GM12872 (cell line): ENCODE results near the gene OCIAD2.

Experiments used
- TF ChIP-seq, protein P1 (sequence below): IDR thresholded peaks from 3 replicates; pipeline ENCODE4 v1.5.1; 2011; ENCODE audit warnings: low read depth, mild to moderate bottlenecking, low read length, moderate library complexity; ENCODE audit not compliant: insufficient read depth

Gene OCIAD2

DNA sequence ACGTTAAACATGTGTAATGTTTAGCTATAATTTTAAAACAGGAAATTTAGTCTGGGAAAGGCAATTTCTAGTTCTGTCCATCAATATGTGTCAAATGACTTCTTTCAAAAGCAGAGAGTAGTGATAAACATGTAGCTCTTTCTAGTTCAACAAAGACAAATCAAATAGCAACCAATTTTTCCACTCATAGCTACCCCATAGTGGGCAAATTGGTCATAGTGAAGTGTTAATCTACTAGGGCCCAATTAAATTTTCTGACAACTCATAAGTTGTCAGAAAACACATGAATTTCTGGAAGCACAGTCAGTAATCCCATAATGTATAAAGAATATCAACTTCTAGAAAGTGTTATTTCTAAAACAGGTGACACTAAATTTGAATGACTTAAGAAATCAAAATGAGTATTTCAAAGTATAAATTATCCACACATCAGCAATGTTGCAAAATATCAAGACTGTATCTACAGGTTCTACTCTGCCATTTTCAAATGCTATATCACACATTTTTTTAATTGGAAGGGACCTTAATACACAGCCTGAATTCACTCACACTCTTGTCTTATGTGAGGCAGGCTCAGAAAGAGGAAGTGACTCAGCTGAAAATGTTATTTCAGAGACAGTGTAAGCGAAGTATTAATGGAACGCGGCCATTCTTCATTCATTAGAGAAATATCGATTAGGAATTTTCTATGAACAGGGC lies 7.7 kb downstream of the OCIAD2 start:
- TF ChIP-seq, protein P1, sequence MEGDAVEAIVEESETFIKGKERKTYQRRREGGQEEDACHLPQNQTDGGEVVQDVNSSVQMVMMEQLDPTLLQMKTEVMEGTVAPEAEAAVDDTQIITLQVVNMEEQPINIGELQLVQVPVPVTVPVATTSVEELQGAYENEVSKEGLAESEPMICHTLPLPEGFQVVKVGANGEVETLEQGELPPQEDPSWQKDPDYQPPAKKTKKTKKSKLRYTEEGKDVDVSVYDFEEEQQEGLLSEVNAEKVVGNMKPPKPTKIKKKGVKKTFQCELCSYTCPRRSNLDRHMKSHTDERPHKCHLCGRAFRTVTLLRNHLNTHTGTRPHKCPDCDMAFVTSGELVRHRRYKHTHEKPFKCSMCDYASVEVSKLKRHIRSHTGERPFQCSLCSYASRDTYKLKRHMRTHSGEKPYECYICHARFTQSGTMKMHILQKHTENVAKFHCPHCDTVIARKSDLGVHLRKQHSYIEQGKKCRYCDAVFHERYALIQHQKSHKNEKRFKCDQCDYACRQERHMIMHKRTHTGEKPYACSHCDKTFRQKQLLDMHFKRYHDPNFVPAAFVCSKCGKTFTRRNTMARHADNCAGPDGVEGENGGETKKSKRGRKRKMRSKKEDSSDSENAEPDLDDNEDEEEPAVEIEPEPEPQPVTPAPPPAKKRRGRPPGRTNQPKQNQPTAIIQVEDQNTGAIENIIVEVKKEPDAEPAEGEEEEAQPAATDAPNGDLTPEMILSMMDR: no peak

DNA sequence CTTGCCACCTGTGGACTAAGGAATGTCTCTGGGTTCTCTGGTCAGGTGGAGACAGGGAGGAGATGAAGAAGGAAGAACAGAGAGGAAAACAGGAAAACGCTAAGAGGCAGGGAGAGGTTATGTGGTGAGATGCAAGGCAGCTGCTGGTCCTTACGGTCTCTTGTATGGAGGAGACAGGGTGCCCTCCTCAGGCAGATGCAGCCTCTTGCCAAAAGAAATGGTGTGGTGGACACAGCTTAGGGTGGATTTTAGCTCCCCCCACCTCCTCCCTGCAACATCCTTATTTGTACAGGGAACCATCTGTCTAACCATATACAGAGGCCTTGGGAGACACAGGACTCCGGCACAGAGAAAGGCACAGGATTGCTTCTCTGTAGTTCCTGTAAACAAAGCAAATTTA lies 9.7 kb downstream of the OCIAD2 start:
- TF ChIP-seq, protein P1: no peak

DNA sequence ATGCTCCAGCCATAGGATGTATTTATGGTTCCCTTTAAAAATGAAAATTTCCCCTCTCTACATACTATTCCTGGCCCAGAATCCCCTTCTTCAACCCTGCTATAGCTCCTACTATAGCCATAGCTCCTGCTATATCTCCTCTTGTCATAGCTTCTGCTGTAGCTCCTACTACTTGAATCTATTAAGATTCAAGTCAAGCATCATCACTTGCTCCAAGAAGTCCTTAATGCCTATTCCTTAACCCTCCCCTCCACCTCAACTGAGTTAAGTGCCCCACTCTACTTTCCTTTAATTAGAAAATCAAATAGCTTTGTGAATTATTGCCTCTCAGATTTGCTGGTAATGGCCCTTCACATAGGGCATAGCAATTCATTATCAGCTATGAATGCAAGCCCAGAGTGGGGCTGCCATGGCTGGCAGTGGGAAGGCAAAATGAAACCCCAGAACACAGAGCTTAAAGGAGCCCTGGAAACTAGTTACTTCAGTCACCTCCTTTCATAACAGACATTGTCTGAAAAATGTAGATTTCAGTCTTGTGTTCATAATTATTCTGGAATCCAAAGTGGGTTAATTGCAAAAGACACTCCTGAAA lies 15.4 kb downstream of the OCIAD2 start:
- TF ChIP-seq, protein P1: no peak

DNA sequence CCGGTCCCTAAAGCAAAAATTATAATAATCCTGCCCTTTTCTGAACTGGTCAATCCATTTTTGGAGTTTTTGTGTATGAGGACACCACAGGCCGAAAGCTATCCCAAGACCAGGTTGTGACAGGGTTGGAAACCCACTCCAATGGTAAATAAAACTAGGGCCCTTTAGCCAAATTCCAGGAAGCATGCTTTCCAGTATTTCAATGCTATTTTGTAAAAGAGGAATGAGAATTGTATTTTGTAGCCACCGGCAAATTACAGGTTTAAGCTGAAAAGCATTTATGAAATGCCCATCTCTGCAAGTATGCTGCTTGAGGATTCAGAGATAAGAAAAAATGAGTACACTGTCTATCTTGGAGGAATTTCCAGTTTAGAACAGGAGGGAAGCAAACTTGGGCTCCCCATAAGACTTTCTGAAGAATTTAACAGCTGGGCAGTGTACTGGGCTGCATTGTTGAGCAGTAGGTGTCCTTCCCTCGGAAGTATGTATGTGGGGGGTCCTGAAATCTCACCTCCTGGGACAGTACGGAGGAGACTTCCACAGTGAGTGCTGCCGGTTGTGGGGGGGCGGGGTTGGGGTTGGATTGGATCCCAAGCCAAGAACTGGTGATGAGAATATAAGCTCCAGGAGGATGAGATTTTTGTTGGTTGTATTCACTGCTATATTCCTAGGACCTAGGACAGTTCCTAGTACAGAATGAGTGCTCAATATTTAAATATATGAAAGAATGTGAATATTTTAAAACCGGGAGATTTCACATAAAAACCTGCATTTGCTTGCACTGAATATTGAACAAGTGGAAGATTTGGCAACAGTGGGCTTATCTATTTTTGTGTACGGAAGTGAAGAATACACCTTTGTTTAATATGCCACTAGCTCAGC lies 26.8 kb downstream of the OCIAD2 start:
- TF ChIP-seq, protein P1: no peak

DNA sequence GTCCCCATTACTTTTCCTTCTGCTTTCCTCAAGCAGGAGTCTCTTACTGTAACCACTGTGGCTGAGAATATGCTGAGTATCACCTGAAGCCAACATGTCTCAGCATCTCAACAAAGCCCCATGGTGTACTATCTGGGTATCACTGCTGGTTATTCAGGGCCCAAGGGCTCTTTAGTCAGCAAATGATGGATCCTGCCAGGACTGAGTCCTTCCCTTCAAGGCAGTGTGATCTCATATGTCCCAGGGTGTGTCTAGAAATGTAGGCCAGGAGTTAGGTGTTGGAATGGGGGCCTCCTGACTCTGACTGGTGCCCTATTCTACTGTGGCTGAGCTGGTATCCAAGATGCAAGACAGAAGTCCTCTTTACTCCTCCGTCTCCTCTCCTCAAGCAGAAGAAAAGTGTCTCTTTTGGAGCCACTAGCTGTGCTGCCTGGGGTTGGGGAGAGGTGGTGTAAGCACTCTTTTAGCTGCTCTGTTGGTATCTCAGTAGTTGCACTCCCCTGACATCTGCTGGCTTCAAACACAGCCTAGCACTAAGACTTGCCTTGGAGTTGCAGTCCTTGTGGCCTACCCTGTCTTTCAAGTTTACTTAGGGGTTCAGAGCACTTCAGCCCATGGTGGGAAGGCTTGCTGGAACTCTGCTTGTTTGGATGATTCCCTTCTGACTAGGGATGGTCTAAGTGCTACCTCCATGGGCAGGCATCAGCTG lies 28.6 kb downstream of the OCIAD2 start:
- TF ChIP-seq, protein P1: no peak

DNA sequence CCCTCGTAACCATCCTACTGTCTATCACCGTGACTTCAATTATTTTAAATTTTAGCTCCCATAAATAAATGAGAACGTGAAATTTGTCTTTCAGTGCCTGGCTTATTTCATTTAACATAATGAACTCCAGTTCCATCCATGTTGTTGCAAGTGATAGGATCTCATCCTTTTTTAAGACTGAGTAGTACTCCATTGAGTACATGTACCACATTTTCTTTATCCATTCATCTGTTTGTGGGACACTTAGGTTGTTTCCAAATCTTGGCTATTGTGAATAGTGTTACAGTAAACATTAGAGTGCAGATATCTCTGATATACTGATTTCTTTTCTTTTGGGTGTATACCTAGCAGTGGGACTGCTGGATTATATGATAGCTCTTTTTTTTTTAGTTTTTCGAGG lies 42.8 kb downstream of the OCIAD2 start:
- TF ChIP-seq, protein P1: no peak

DNA sequence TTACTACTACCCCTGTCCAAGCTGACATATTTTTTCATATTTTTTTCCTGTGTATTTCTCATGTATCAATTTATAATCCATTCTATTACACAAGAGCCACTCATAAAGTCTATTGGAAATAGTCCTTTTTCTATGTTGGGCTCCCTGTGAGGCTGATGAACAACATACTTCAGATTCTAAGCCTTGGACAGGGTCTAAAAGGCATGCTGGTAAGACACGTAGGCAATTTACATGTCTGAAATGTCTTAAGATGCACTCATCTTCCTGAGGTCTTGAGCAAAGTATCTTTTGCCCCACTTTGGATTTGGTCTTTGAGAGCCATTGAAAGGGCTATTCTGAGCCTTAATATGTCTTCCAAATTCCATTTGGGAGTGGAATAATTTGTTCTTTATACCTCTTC lies 43.9 kb downstream of the OCIAD2 start:
- TF ChIP-seq, protein P1: no peak
